A673 (cell line): ENCODE data around the gene SERPINB13. TPM values are rescaled to one million over a fixed set of nuclear protein-coding genes. Genes with fewer than 3 reads are reported as not detected.

ENCODE experiments used
- BruUV-seq: library from RNA; stranded (reverse); fragments of 400-500 nt; replicated peaks from 2 replicates; lab custom pipeline; 2021; lab: Mats Ljungman, UMichigan
- CTCF ChIA-PET: fragments of 300-600 bp; sonication (Branson Sonifier 250); formaldehyde crosslinking; loops from one replicate; lab custom pipeline; 2022; ENCODE audit warnings: antibody characterized with exemption; lab: Charles Lee
- POLR2A ChIA-PET: fragments of 300-600 bp; sonication (Branson Sonifier 250); formaldehyde crosslinking; loops from one replicate; lab custom pipeline; 2022; ENCODE audit warnings: antibody characterized with exemption; ENCODE audit not compliant: low non-redundant PET; lab: Charles Lee
- DNase-seq: peaks from one replicate; pipeline ENCODE4 v3.0.0-alpha.2; 2015; ENCODE audit warnings: low spot score
- H3K27ac ChIP-seq: fragments of 200-600 bp; sonication (generic); 2 replicates; pipeline ENCODE4 v1.5.1; 2016; ENCODE audit warnings: mixed run types, low read depth, mild to moderate bottlenecking, mixed read lengths, antibody characterized with exemption, low read length; ENCODE audit not compliant: poor library complexity, severe bottlenecking
- H3K27me3 ChIP-seq: fragments of 200-600 bp; sonication (generic); replicated peaks from 2 replicates; pipeline ENCODE4 v1.6.1; 2017; ENCODE audit warnings: mixed run types, low read depth, mild to moderate bottlenecking, mixed read lengths, antibody characterized with exemption, low read length; ENCODE audit not compliant: insufficient read depth, poor library complexity
- H3K36me3 ChIP-seq: fragments of 200-600 bp; sonication (generic); 2 replicates; pipeline ENCODE4 v1.6.1; 2016; ENCODE audit warnings: mixed run types, mild to moderate bottlenecking, mixed read lengths, antibody characterized with exemption, low read length; ENCODE audit not compliant: insufficient read depth, poor library complexity, severe bottlenecking
- H3K4me1 ChIP-seq: fragments of 200-600 bp; sonication (generic); 2 replicates; pipeline ENCODE4 v1.6.1; 2017; ENCODE audit warnings: mixed run types, mild to moderate bottlenecking, mixed read lengths, antibody characterized with exemption, low read length; ENCODE audit not compliant: insufficient read depth, poor library complexity, severe bottlenecking
- H3K4me3 ChIP-seq: fragments of 200-600 bp; sonication (generic); 2 replicates; pipeline ENCODE4 v1.5.1; 2016; ENCODE audit warnings: low read depth, mixed run types, mild to moderate bottlenecking, mixed read lengths, low read length; ENCODE audit not compliant: poor library complexity, severe bottlenecking
- H3K9me3 ChIP-seq: fragments of 200-600 bp; sonication (generic); 2 replicates; pipeline ENCODE4 v1.6.1; 2016; ENCODE audit warnings: mixed run types, low read depth, mild to moderate bottlenecking, mixed read lengths, antibody characterized with exemption, low read length; ENCODE audit not compliant: poor library complexity, severe bottlenecking
- CTCF ChIP-seq: fragments of 300-800, 200-600 bp; sonication (generic); conservative IDR thresholded peaks from 2 replicates; pipeline ENCODE4 v1.5.1; 2017; ENCODE audit warnings: low read depth, mild to moderate bottlenecking, antibody characterized with exemption, low read length, moderate library complexity, mixed read lengths
- EZH2 ChIP-seq: fragments of 200-600 bp; sonication (generic); IDR thresholded peaks from 2 replicates; pipeline ENCODE4 v1.6.1; 2017; ENCODE audit warnings: borderline replicate concordance, low read depth, mild to moderate bottlenecking, mixed read lengths, antibody characterized with exemption, low read length; ENCODE audit not compliant: poor library complexity, severe bottlenecking
- intact Hi-C: fragments of 100-400 bp; cut with micrococcal nuclease; formaldehyde crosslinking; loops from one replicate; pipeline ENCODE4 v1.10.0; 2022; ENCODE audit not compliant: unreplicated experiment
- total RNA-seq: library from RNA; stranded (reverse); gene quantifications from 2 replicates; pipeline ENCODE4 v1.2.3, GENCODE V29; 2021

The SERPINB13 gene
- total RNA-seq, 1 experiment from 2014 or later = 0.49 TPM

- peak; percentile 44 for DNase-seq
- POLR2A ChIA-PET = no interaction called here
- no peaks in the 10 kb centered on the region for H3K9me3 ChIP-seq
- no TSS peak for BruUV-seq
- H3K4me3 ChIP-seq = no peak overlapping the region
- intact Hi-C loops = no loop called here
- H3K27me3 ChIP-seq = no peaks in the 10 kb centered on the region
- CTCF ChIA-PET = no interaction called here
- TF ChIP-seq CTCF (no peak), EZH2 (no peak)
- H3K27ac ChIP-seq = peak overlapping the region; percentile 75
- H3K36me3 ChIP-seq = no peaks in the 10 kb centered on the region
- peaks cover 45% of the 10 kb centered on the region for H3K4me1 ChIP-seq
These were observed 1.8 kb downstream of the SERPINB13 start for GRCh38 chr18:63588909-63589308.

- no peak for TF ChIP-seq CTCF
- no peak for TF ChIP-seq EZH2
- peak; percentile 58 for DNase-seq
- intact Hi-C loops = loop anchor here (5.0 kb wide), 3 partner anchors 137 to 257 kb away; no protein-coding TSS in a partner anchor
- H3K27me3 ChIP-seq = no peaks in the 10 kb centered on the region
- H3K36me3 ChIP-seq = no peaks in the 10 kb centered on the region
- no peak overlapping the region for H3K4me3 ChIP-seq
- ChIA-PET CTCF (interaction anchor here (1.1 kb wide), 1 partner anchor 151 kb away, joined by 3 read pairs; no protein-coding TSS in a partner anchor), POLR2A (no interaction called here)
- H3K27ac ChIP-seq = peak overlapping the region; percentile 75
- BruUV-seq = TSS peak; percentile 72
- no peaks in the 10 kb centered on the region for H3K9me3 ChIP-seq
- H3K4me1 ChIP-seq = peaks cover 37% of the 10 kb centered on the region
These were observed 3.2 kb downstream of the SERPINB13 start for GRCh38 chr18:63590373-63590772.

GRCh38 chr18:63590966-63591695, 4.0 kb downstream of the SERPINB13 start:
- ChIA-PET CTCF (interaction anchor here (1.1 to 1.5 kb wide), 2 partner anchors 150 to 213 kb away, joined by 3 to 4 read pairs; no protein-coding TSS in a partner anchor), POLR2A (interaction anchor here (0.8 kb wide), 1 partner anchor 213 kb away, joined by 24 read pairs; no protein-coding TSS in a partner anchor)
- intact Hi-C loops = loop anchor here (1.0 to 5.0 kb wide), 4 partner anchors 136 to 256 kb away; no protein-coding TSS in a partner anchor
- DNase-seq = peak; percentile 81
- peaks cover 34% of the 10 kb centered on the region for H3K4me1 ChIP-seq
- H3K4me3 ChIP-seq = no peak overlapping the region
- H3K36me3 ChIP-seq = no peaks in the 10 kb centered on the region
- BruUV-seq = no TSS peak
- H3K9me3 ChIP-seq = no peaks in the 10 kb centered on the region
- H3K27me3 ChIP-seq = no peaks in the 10 kb centered on the region
- H3K27ac ChIP-seq = peak overlapping the region; percentile 75
- TF ChIP-seq EZH2 (no peak), CTCF (no peak)
